HepG2 (cell line): Measurements from ENCODE around the gene ZAR1. TPM values are rescaled to one million over a fixed set of nuclear protein-coding genes. Genes with fewer than 3 reads are reported as not detected.

Experiments
- ATAC-seq: fragments of 200-7000 bp; cut with Tn5 transposase; 3 replicates; pipeline ENCODE4 v1.9.1; 2020; ENCODE audit warnings: mild to moderate bottlenecking, moderate library complexity
- BruUV-seq: library from RNA; stranded (reverse); fragments of 400-500 nt; replicated peaks from 2 replicates; lab custom pipeline; 2021; lab: Mats Ljungman, UMichigan
- CTCF ChIA-PET: fragments of 300-600 bp; formaldehyde crosslinking; extraction: SDS; loops from one replicate; lab custom pipeline; 2021; ENCODE audit warnings: low total read pairs, inconsistent platforms, low intra/inter-chr PET ratio; lab: Yijun Ruan, JAX
- POLR2A ChIA-PET: fragments of 350-600 bp; sonication (Branson Sonifier 250); formaldehyde crosslinking; loops from one replicate; lab custom pipeline; 2020; ENCODE audit warnings: antibody characterized with exemption, inconsistent platforms; lab: Yijun Ruan, JAX
- DNase-seq: peaks from one replicate; pipeline ENCODE4 v3.0.0-alpha.2; 2015; ENCODE audit warnings: low spot score
- FAIRE-seq: peaks from 3 replicates; lab custom pipeline; 2011; peaks lifted over from hg19 to GRCh38; lab: Jason Lieb, UNC
- H2AFZ ChIP-seq: one replicate; pipeline ENCODE4 v1.6.1; 2011; ENCODE audit warnings: low read length, inconsistent platforms
- H3K27ac ChIP-seq: fragments of 300-600 bp; 3 replicates; pipeline ENCODE4 v1.8.0; 2011; ENCODE audit warnings: mixed run types, mild to moderate bottlenecking, mixed read lengths, low read length, inconsistent platforms; ENCODE audit not compliant: insufficient read depth; ENCODE audit errors: extremely low read length
- H3K27me3 ChIP-seq, 2 experiments: fragments of 200-600 bp in 1 of 2; 2 replicates in 1 of 2; 3 replicates in 1 of 2; pipeline versions ENCODE4 v1.6.0 to v1.8.0; 2011; ENCODE audit warnings: low read length in 2 of 2, mild to moderate bottlenecking in 2 of 2, moderate library complexity in 2 of 2, inconsistent platforms in 1 of 2; ENCODE audit not compliant: insufficient read depth in 2 of 2, control insufficient read depth in 1 of 2
- H3K36me3 ChIP-seq, 2 experiments: fragments of 200-600 bp in 1 of 2; replicated peaks in 1 of 2; 2 replicates in 1 of 2; 3 replicates in 1 of 2; pipeline versions ENCODE4 v1.5.1 to v1.8.0; 2011; ENCODE audit warnings: low read length in 2 of 2, inconsistent platforms in 1 of 2; ENCODE audit not compliant: insufficient read depth in 2 of 2, control insufficient read depth in 1 of 2
- H3K4me1 ChIP-seq: 2 replicates; pipeline ENCODE4 v1.5.1; 2012; ENCODE audit warnings: low read length, inconsistent platforms; ENCODE audit not compliant: insufficient read depth
- H3K4me2 ChIP-seq: 2 replicates; pipeline ENCODE4 v1.6.0; 2011; ENCODE audit warnings: low read depth, low read length, inconsistent platforms
- H3K4me3 ChIP-seq, 3 experiments: fragments of 200-600 bp in 1 of 3; sonication (generic), shearing (Covaris generic) in 1 of 3; replicated peaks in 1 of 3; 2 replicates each; pipeline ENCODE4 v1.5.1; 2011 to 2016; ENCODE audit warnings: low read length in 3 of 3, inconsistent platforms in 2 of 3, low read depth in 2 of 3, mild to moderate bottlenecking in 2 of 3, control low read depth in 1 of 3, mixed read lengths in 1 of 3; ENCODE audit not compliant: insufficient read depth in 1 of 3
- H3K79me2 ChIP-seq: one replicate; pipeline ENCODE4 v1.6.1; 2011; ENCODE audit warnings: low read length, inconsistent platforms; ENCODE audit not compliant: insufficient read depth
- H3K9ac ChIP-seq: 2 replicates; pipeline ENCODE4 v1.6.0; 2011; ENCODE audit warnings: mild to moderate bottlenecking, low read depth, low read length, inconsistent platforms; ENCODE audit not compliant: insufficient read depth
- H3K9me3 ChIP-seq: 2 replicates; pipeline ENCODE4 v1.5.1; 2012; ENCODE audit warnings: mild to moderate bottlenecking, low read length
- H4K20me1 ChIP-seq: 2 replicates; pipeline ENCODE4 v1.6.0; 2011; ENCODE audit warnings: inconsistent platforms, mild to moderate bottlenecking, low read length, moderate library complexity; ENCODE audit not compliant: insufficient read depth
- BATF2 ChIP-seq: sonication (generic); formaldehyde crosslinking; IDR thresholded peaks from 2 replicates; pipeline ENCODE4 v1.8.0; 2022; ENCODE audit warnings: mild to moderate bottlenecking, missing genetic modification reagents, moderate library complexity
- BRCA1 ChIP-seq: sonication (generic); formaldehyde crosslinking; IDR thresholded peaks from 2 replicates; pipeline ENCODE4 v1.4.0; 2020; ENCODE audit warnings: missing genetic modification reagents
- GATAD1 ChIP-seq: IDR thresholded peaks from 2 replicates; pipeline ENCODE4 v1.6.1; 2016; ENCODE audit warnings: missing genetic modification reagents, missing compliant biosample characterization
- HNF1B ChIP-seq: sonication (generic); formaldehyde crosslinking; IDR thresholded peaks from 2 replicates; pipeline ENCODE4 v1.5.1; 2020; ENCODE audit warnings: mild to moderate bottlenecking, moderate library complexity, missing genetic modification reagents
- HOXA3 ChIP-seq: sonication (generic); formaldehyde crosslinking; IDR thresholded peaks from 2 replicates; pipeline ENCODE4 v1.5.0; 2020; ENCODE audit warnings: missing genetic modification reagents
- JUN ChIP-seq: sonication (generic); formaldehyde crosslinking; IDR thresholded peaks from 2 replicates; pipeline ENCODE4 v1.4.0; 2020; ENCODE audit warnings: mild to moderate bottlenecking, missing genetic modification reagents
- JUND ChIP-seq: sonication (generic); formaldehyde crosslinking; IDR thresholded peaks from 2 replicates; pipeline ENCODE4 v1.8.0; 2022; ENCODE audit warnings: mild to moderate bottlenecking, missing genetic modification reagents
- NBN ChIP-seq: fragments of 450-650 bp; conservative IDR thresholded peaks from 2 replicates; pipeline ENCODE4 v1.6.1; 2017
- NCOA2 ChIP-seq: sonication (generic); formaldehyde crosslinking; IDR thresholded peaks from 2 replicates; pipeline ENCODE4 v1.8.0; 2022; ENCODE audit warnings: inconsistent platforms
- NFKBIZ ChIP-seq: IDR thresholded peaks from 2 replicates; pipeline ENCODE4 v1.6.1; 2018; ENCODE audit warnings: missing genetic modification reagents, missing compliant biosample characterization
- PHF8 ChIP-seq: sonication (generic); formaldehyde crosslinking; IDR thresholded peaks from 2 replicates; pipeline ENCODE4 v1.5.0; 2020; ENCODE audit warnings: missing genetic modification reagents
- POLR2AphosphoS5 ChIP-seq: IDR thresholded peaks from 2 replicates; pipeline ENCODE4 v1.6.1; 2012; ENCODE audit warnings: low read depth, low read length
- RAD51 ChIP-seq: fragments of 450-650 bp; IDR thresholded peaks from 2 replicates; pipeline ENCODE4 v1.6.1; 2016; ENCODE audit warnings: borderline replicate concordance
- SNAI1 ChIP-seq: sonication (generic); formaldehyde crosslinking; IDR thresholded peaks from 2 replicates; pipeline ENCODE4 v1.5.0; 2020; ENCODE audit warnings: mild to moderate bottlenecking, missing genetic modification reagents, borderline replicate concordance
- TARDBP ChIP-seq: sonication (generic); formaldehyde crosslinking; IDR thresholded peaks from 2 replicates; pipeline ENCODE4 v1.8.0; 2022; ENCODE audit warnings: mild to moderate bottlenecking, missing genetic modification reagents
- TEAD2 ChIP-seq: sonication (generic); formaldehyde crosslinking; IDR thresholded peaks from 2 replicates; pipeline ENCODE4 v1.9.0; 2021; ENCODE audit warnings: missing genetic modification reagents
- TEF ChIP-seq: sonication (generic); formaldehyde crosslinking; IDR thresholded peaks from 2 replicates; pipeline ENCODE4 v1.5.0; 2020; ENCODE audit warnings: missing genetic modification reagents
- ZNF260 ChIP-seq: sonication (generic); formaldehyde crosslinking; IDR thresholded peaks from 2 replicates; pipeline ENCODE4 v1.4.0; 2020; ENCODE audit warnings: missing genetic modification reagents, low read depth, mild to moderate bottlenecking, borderline replicate concordance
- ZNF670 ChIP-seq: sonication (generic); formaldehyde crosslinking; IDR thresholded peaks from 2 replicates; pipeline ENCODE4 v1.8.0; 2022; ENCODE audit warnings: mild to moderate bottlenecking, missing genetic modification reagents, borderline replicate concordance
- WGBS: methylation state at CpG from one replicate; pipeline ENCODE4 v1.1.6; 2017; ENCODE audit warnings: low lambda C conversion rate; 5-methylcytosine and 5-hydroxymethylcytosine counted together
- in situ Hi-C: cut with HindIII; loops from 2 replicates; pipeline ENCODE4 v1.10.0; 2017; ENCODE audit warnings: low pct_unique_long_range_greater_than_20kb; ENCODE audit not compliant: extremely low pct_ligation_motif_present
- intact Hi-C: fragments of 100-400 bp; cut with micrococcal nuclease; formaldehyde crosslinking; loops from one replicate; pipeline ENCODE4 v1.10.0; 2022; ENCODE audit not compliant: unreplicated experiment
- polyA plus RNA-seq, 8 experiments: library from polyadenylated mRNA; depleted of rRNA in 3 of 8; stranded (reverse) in 7 of 8; unstranded in 1 of 8; fragments of >200 nt; fragmentation: Illumina TruSeq in 4 of 8; extraction: Trizol in 4 of 8; gene quantifications; 2 replicates each; pipeline versions ENCODE4 v1.2.1 to v1.2.3, GENCODE V29; 2011 to 2016; ENCODE audit warnings: low read depth in 4 of 8, missing spikeins in 1 of 8, mixed read lengths in 1 of 8; ENCODE audit not compliant: insufficient read depth in 1 of 8
- total RNA-seq, 5 experiments: library from RNA; depleted of rRNA; stranded (reverse); fragments of >200 nt; fragmentation: Illumina TruSeq; extraction: Trizol; gene quantifications; 2 replicates each; pipeline ENCODE4 v1.2.3, GENCODE V29; 2016; ENCODE audit warnings: low read depth in 1 of 5

The ZAR1 gene
- total and polyA plus RNA-seq, 2 of the 13 experiments (the other 11 are each of a cell fraction or from before 2014, with no cell fraction given): not detected

GRCh38 chr4:48446642-48447041 is 43.4 kb upstream of the ZAR1 start:
- no peak overlapping the region for H3K27ac ChIP-seq
- ATAC-seq (no peak), FAIRE-seq (no peak), DNase-seq (no peak)
- in situ Hi-C loops (loop anchor here (10.0 kb wide), 1 partner anchor 98 kb away; no protein-coding TSS in a partner anchor), intact Hi-C loops (loop anchor here (2.0 to 10.0 kb wide), 2 partner anchors 100 to 518 kb away; no protein-coding TSS in a partner anchor)
- H4K20me1 ChIP-seq: no peaks in the 10 kb centered on the region
- WGBS: 0% methylated on average over 1 of the region's 1 CpG
- H3K9ac ChIP-seq: no peak overlapping the region
- 0 out of 2 replicates have a peak, but pooled peaks cover 10% of the 10 kb centered on the region for H3K4me1 ChIP-seq
- no TSS peak for BruUV-seq
- no peak for TF ChIP-seq TEAD2
- no peak for TF ChIP-seq JUND
- TF ChIP-seq JUN (CRISPR knock-in tag): no peak
- no peak for TF ChIP-seq NCOA2 (CRISPR knock-in tag)
- TF ChIP-seq NBN: no peak
- no peak for TF ChIP-seq HOXA3 (CRISPR knock-in tag)
- TF ChIP-seq BATF2 (CRISPR knock-in tag): no peak
- no peak for TF ChIP-seq NFKBIZ
- TF ChIP-seq TEF: no peak
- no peak for TF ChIP-seq GATAD1
- no peak for TF ChIP-seq ZNF260 (CRISPR knock-in tag)
- no peak for TF ChIP-seq HNF1B (CRISPR knock-in tag)
- no peak for TF ChIP-seq ZNF670 (CRISPR knock-in tag)
- TF ChIP-seq RAD51: no peak
- no peak for TF ChIP-seq SNAI1 (CRISPR knock-in tag)
- no peak for TF ChIP-seq BRCA1 (CRISPR knock-in tag)
- TF ChIP-seq PHF8 (CRISPR knock-in tag): no peak
- TF ChIP-seq POLR2AphosphoS5: no peak
- no peak for TF ChIP-seq TARDBP (CRISPR knock-in tag)
- no peaks in the 10 kb centered on the region for H3K27me3 ChIP-seq
- H3K4me3 ChIP-seq: no peak overlapping the region
- POLR2A ChIA-PET: no interaction called here
- H3K36me3 ChIP-seq: no peaks in the 10 kb centered on the region
- no peaks in the 10 kb centered on the region for H3K79me2 ChIP-seq
- no peak overlapping the region for H3K4me2 ChIP-seq
- no peak overlapping the region for H2AFZ ChIP-seq
- H3K9me3 ChIP-seq: no peaks in the 10 kb centered on the region
- CTCF ChIA-PET: no interaction called here
